ENCODE results near the gene HNRNPD. TPM values are rescaled to one million over a fixed set of nuclear protein-coding genes. Genes with fewer than 3 reads are reported as not detected.
A peak's percentile ranks its signal among the peaks of the same experiment; 100 is the strongest.

The HNRNPD gene
- total RNA-seq, 1 donor from 2014 or later, result 344 TPM

DNA sequence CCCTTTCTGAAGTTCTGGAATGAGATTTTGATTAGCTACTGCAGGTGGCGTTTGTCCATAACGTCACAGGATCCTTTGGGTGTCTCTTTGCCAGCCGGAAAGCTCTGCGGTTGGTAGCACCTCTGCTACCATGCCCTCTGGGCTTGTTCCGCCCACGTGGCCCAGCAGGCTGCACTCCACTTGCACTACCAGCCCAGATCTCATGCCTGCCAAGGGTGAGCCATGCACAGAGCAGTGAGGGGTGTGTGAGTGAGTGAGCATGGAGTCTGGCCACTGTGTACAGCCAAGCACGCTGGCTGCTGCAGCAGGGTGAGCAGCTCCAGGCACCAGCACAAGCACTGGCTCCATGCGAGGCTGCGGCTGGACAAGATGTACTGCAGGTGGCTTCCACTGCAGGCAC lies 6.6 kb upstream of the HNRNPD start:
- no peak for TF ChIP-seq CTCF (IDR thresholded peaks at IDR 0.05; ENCODE audit: unreplicated experiment)
- no peak for DNase-seq (ENCODE audit: low spot score in 2 of 2, unreplicated experiment in 2 of 2)
- Mint-ChIP-seq H3K4me1 (peaks cover 15% of the 10 kb centered on the region), H3K27me3 (ENCODE audit: low read depth) (no peaks in the 10 kb centered on the region), H3K27ac (no peak overlapping the region), H3K36me3 (peaks cover 11% of the 10 kb centered on the region), H3K4me3 (no peak overlapping the region), H3K9me3 (peaks cover 13% of the 10 kb centered on the region)

DNA sequence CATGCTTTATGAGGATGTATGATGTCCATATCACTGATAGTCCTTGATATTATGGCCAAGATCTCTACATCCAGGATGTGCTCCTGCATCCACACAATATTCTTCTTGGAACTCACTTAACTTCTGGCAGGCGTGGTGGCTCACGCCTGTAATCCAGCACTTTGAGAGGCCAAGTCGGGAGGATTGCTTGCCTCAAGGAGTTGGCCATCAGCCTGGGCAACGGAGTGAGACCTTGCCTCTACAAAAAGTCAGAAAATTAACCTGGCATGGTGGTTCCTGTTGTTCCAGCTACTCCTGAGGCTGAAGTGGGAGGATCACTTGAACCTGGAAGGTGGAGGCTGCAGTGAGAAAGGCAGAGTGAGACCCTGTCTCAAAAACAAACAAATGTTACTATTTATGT lies 2.3 kb upstream of the HNRNPD start:
- no peak for DNase-seq (ENCODE audit: low spot score in 2 of 2, unreplicated experiment in 2 of 2)
- no peaks in the 10 kb centered on the region for H3K27me3 Mint-ChIP-seq (ENCODE audit: low read depth)
- peak overlapping the region; percentile 91 for H3K4me3 Mint-ChIP-seq
- TF ChIP-seq CTCF (IDR thresholded peaks at IDR 0.05; ENCODE audit: unreplicated experiment), result no peak
- H3K36me3 Mint-ChIP-seq, result peaks cover 5% of the 10 kb centered on the region
- peaks cover 2% of the 10 kb centered on the region for H3K9me3 Mint-ChIP-seq
- peaks cover 26% of the 10 kb centered on the region for H3K4me1 Mint-ChIP-seq
- peak overlapping the region; percentile 22 for H3K27ac Mint-ChIP-seq

- Mint-ChIP-seq H3K27ac (peak overlapping the region; percentile 100), H3K9me3 (peaks cover 2% of the 10 kb centered on the region), H3K4me1 (peaks cover 44% of the 10 kb centered on the region), H3K27me3 (ENCODE audit: low read depth) (no peaks in the 10 kb centered on the region), H3K4me3 (peak overlapping the region; percentile 91), H3K36me3 (peaks cover 8% of the 10 kb centered on the region)
- no peak for DNase-seq (ENCODE audit: low spot score in 2 of 2, unreplicated experiment in 2 of 2)
- TF ChIP-seq CTCF (IDR thresholded peaks at IDR 0.05; ENCODE audit: unreplicated experiment), result no peak
Observed at GRCh38 chr4:82373486-82373815, 340 bp downstream of the HNRNPD start.

DNA sequence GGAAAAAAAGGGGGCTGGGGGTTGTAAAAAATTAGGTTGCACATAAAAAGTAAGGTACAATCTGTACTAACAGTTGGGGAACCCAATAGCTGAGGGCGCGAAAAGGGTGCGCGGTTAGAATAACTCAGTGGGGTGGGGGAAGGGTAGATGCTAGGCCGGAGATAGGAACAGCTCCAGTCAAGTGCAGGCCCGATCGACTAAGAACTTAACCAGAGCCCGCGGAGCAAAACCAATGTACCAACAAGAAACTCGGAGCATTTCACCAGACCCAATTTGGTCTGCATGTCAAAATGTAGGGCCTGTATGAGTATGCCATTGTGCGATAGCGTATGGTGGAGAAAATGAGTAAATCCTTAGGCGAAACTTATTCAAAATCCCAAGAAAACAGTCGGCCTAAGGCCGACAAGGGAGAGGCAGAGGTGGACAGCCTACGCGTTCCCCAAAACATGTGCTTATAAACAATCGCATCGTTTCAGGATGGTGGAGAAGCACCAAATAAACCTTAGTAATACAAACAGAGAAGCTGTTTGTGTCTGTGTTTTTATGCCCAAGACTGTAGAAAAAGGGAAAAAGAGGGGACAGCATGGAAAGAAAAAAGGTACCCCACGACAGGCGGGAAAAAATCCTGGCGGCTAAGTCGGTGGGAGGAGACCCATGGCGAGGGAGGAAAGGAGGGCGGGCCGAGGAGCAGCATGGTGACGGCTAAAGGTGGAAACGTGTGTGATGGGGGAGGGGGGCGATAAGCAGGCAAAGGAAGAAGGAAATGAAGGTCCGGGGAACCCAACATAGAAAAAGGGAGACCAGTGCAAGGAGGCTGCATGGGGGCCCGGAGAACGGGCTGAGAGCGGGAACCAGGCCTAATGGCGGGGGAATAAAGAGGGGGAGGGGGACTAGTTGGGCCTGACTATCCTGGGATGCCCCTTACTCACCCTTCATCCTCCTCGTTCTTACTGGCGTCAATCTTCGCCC lies 990 bp downstream of the HNRNPD start:
- DNase-seq (ENCODE audit: low spot score in 2 of 2, unreplicated experiment in 2 of 2), result peak; percentile 48 to 68
- Mint-ChIP-seq H3K9me3 (peaks cover 2% of the 10 kb centered on the region), H3K36me3 (peaks cover 7% of the 10 kb centered on the region), H3K4me3 (peak overlapping the region; percentile 91), H3K27me3 (ENCODE audit: low read depth) (no peaks in the 10 kb centered on the region), H3K27ac (peak overlapping the region; percentile 100), H3K4me1 (peaks cover 46% of the 10 kb centered on the region)
- no peak for TF ChIP-seq CTCF (IDR thresholded peaks at IDR 0.05; ENCODE audit: unreplicated experiment)

GRCh38 chr4:82371497-82371896 lies 2.3 kb downstream of the HNRNPD start:
- peaks cover 53% of the 10 kb centered on the region for H3K4me1 Mint-ChIP-seq
- peaks cover 9% of the 10 kb centered on the region for H3K36me3 Mint-ChIP-seq

More at GRCh38 chr4:82371497-82371896, 2.3 kb downstream of the HNRNPD start:
- no peak for TF ChIP-seq CTCF (IDR thresholded peaks at IDR 0.05; ENCODE audit: unreplicated experiment)
- DNase-seq (ENCODE audit: low spot score in 2 of 2, unreplicated experiment in 2 of 2), result no peak
- Mint-ChIP-seq H3K27ac (peak overlapping the region; percentile 100), H3K9me3 (no peaks in the 10 kb centered on the region), H3K27me3 (ENCODE audit: low read depth) (no peaks in the 10 kb centered on the region), H3K4me3 (peak overlapping the region; percentile 91)

Measured in mesothelial cell of epicardium (in vitro differentiated cells).